Caco-2 (cell line): ENCODE data around the gene NFAM1. TPM values are rescaled to one million over a fixed set of nuclear protein-coding genes. Genes with fewer than 3 reads are reported as not detected.

Experiments used
- BruUV-seq: library from RNA; stranded (reverse); fragments of 400-500 nt; replicated peaks from 2 replicates; lab custom pipeline; 2021; lab: Mats Ljungman, UMichigan
- CTCF ChIA-PET: fragments of 300-600 bp; sonication (Branson Sonifier 250); formaldehyde crosslinking; loops from one replicate; lab custom pipeline; 2022; ENCODE audit warnings: antibody characterized with exemption; lab: Charles Lee
- POLR2A ChIA-PET: fragments of 300-600 bp; sonication (Branson Sonifier 250); formaldehyde crosslinking; loops from one replicate; lab custom pipeline; 2022; ENCODE audit warnings: antibody characterized with exemption; lab: Charles Lee
- DNase-seq, 2 experiments: peaks; one replicate each; pipeline versions ENCODE4 v3.0.0 to v3.0.0-alpha.2; 2020 to 2022
- H3K27me3 ChIP-seq: replicated peaks from 2 replicates; pipeline ENCODE4 v1.6.0; 2011; ENCODE audit warnings: low read length; ENCODE audit not compliant: control insufficient read depth, insufficient read depth
- H3K36me3 ChIP-seq: 2 replicates; pipeline ENCODE4 v1.5.1; 2011; ENCODE audit warnings: low read length; ENCODE audit not compliant: control insufficient read depth, insufficient read depth
- H3K4me1 ChIP-seq: fragments of 250-450 bp; sonication (Bioruptor Pico); 2 replicates; pipeline ENCODE4 v1.5.1; 2020; ENCODE audit warnings: mild to moderate bottlenecking
- H3K4me3 ChIP-seq: 2 replicates; pipeline ENCODE4 v1.5.1; 2011; ENCODE audit warnings: low read depth, mild to moderate bottlenecking, control low read depth, low read length
- H3K9me3 ChIP-seq: fragments of 250-450 bp; sonication (Bioruptor Pico); 2 replicates; pipeline ENCODE4 v1.5.1; 2020; ENCODE audit warnings: mild to moderate bottlenecking, moderate library complexity
- H3K27ac Mint-ChIP-seq: one replicate; pipeline ENCODE4 v1.8.0; 2022; ENCODE audit warnings: mixed read lengths; ENCODE audit not compliant: unreplicated experiment
- H3K27me3 Mint-ChIP-seq: one replicate; pipeline ENCODE4 v1.8.0; 2022; ENCODE audit warnings: mixed read lengths; ENCODE audit not compliant: insufficient read depth, unreplicated experiment
- H3K36me3 Mint-ChIP-seq: one replicate; pipeline ENCODE4 v1.8.0; 2022; ENCODE audit warnings: mild to moderate bottlenecking, mixed read lengths; ENCODE audit not compliant: insufficient read depth, unreplicated experiment
- H3K4me1 Mint-ChIP-seq: one replicate; pipeline ENCODE4 v1.8.0; 2022; ENCODE audit warnings: low read depth, mixed read lengths; ENCODE audit not compliant: unreplicated experiment
- H3K4me3 Mint-ChIP-seq: one replicate; pipeline ENCODE4 v1.8.0; 2022; ENCODE audit warnings: mild to moderate bottlenecking, moderate library complexity, mixed read lengths; ENCODE audit not compliant: unreplicated experiment
- H3K9me3 Mint-ChIP-seq: one replicate; pipeline ENCODE4 v1.8.0; 2022; ENCODE audit warnings: mixed read lengths; ENCODE audit not compliant: unreplicated experiment
- intact Hi-C: fragments of 100-400 bp; cut with micrococcal nuclease; formaldehyde crosslinking; loops from one replicate; pipeline ENCODE4 v1.10.0; 2022; ENCODE audit not compliant: unreplicated experiment
- total RNA-seq: library from RNA; stranded (reverse); gene quantifications from 2 replicates; pipeline ENCODE4 v1.2.3, GENCODE V29; 2022
- TF ChIP-seq, protein P1 (sequence below), 2 experiments: fragments of 200-600 bp in 1 of 2; IDR thresholded peaks; 1 replicate in 1 of 2; 2 replicates in 1 of 2; pipeline versions ENCODE4 v1.5.1 to v1.8.0; 2011 to 2022; ENCODE audit warnings: antibody characterized with exemption in 1 of 2, control low read depth in 1 of 2, inconsistent platforms in 1 of 2, low read depth in 1 of 2, low read length in 1 of 2, mild to moderate bottlenecking in 1 of 2, moderate library complexity in 1 of 2; ENCODE audit not compliant: insufficient read depth in 1 of 2, severe bottlenecking in 1 of 2, unreplicated experiment in 1 of 2

The NFAM1 gene
- total RNA-seq, 1 experiment from 2014 or later, result not detected

DNA sequence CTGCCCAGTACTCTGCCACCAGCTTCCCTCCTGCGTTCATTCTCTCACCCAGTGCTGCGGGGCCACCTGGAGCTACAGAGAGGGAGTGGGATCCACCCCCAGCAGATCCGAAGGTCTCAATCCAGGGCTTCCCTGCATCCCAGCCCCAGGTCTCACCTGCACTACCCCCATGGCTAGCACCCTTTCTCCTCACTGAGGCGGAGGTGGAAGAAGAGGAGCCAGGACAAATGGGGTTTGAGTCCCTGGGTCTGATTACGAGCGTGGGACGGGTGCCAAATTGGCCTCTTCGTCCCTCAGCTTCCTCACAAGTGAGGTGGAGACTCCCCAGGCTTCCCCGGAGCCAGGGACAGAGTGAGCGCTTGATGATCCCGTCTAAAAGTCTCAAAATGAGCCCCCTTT is 64.2 kb downstream of the NFAM1 start:
- Mint-ChIP-seq H3K4me3 (peak overlapping the region; percentile 97), H3K27ac (no peak overlapping the region), H3K27me3 (no peaks in the 10 kb centered on the region), H3K4me1 (peaks cover 15% of the 10 kb centered on the region), H3K9me3 (no peaks in the 10 kb centered on the region), H3K36me3 (no peaks in the 10 kb centered on the region)
- TF ChIP-seq, protein P1, sequence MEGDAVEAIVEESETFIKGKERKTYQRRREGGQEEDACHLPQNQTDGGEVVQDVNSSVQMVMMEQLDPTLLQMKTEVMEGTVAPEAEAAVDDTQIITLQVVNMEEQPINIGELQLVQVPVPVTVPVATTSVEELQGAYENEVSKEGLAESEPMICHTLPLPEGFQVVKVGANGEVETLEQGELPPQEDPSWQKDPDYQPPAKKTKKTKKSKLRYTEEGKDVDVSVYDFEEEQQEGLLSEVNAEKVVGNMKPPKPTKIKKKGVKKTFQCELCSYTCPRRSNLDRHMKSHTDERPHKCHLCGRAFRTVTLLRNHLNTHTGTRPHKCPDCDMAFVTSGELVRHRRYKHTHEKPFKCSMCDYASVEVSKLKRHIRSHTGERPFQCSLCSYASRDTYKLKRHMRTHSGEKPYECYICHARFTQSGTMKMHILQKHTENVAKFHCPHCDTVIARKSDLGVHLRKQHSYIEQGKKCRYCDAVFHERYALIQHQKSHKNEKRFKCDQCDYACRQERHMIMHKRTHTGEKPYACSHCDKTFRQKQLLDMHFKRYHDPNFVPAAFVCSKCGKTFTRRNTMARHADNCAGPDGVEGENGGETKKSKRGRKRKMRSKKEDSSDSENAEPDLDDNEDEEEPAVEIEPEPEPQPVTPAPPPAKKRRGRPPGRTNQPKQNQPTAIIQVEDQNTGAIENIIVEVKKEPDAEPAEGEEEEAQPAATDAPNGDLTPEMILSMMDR (IDR thresholded peaks at IDR 0.05; ENCODE audit: insufficient read depth in 1 of 2, low read depth in 1 of 2, low read length in 1 of 2, severe bottlenecking in 1 of 2, unreplicated experiment in 1 of 2), result no peak
- H3K4me1 ChIP-seq, result no peaks in the 10 kb centered on the region; the same call in 1 of the 2 replicates
- POLR2A ChIA-PET, result interaction anchor here (1.6 to 1.9 kb wide), 2 partner anchors 97 to 277 kb away, joined by 4 to 7 read pairs; partner anchors contain the start of gene TCF20
- H3K4me3 ChIP-seq, result peak overlapping the region; percentile 93
- H3K9me3 ChIP-seq, result no peaks in the 10 kb centered on the region
- intact Hi-C loops, result loop anchor here (5.0 kb wide), 1 partner anchor 69 kb away; no protein-coding TSS in a partner anchor
- no peaks in the 10 kb centered on the region for H3K27me3 ChIP-seq
- no TSS peak for BruUV-seq
- no peaks in the 10 kb centered on the region for H3K36me3 ChIP-seq
- DNase-seq, result no peak
- CTCF ChIA-PET, result interaction anchor here (0.5 kb wide), 1 partner anchor 69 kb away, joined by 4 read pairs; no protein-coding TSS in a partner anchor

DNA sequence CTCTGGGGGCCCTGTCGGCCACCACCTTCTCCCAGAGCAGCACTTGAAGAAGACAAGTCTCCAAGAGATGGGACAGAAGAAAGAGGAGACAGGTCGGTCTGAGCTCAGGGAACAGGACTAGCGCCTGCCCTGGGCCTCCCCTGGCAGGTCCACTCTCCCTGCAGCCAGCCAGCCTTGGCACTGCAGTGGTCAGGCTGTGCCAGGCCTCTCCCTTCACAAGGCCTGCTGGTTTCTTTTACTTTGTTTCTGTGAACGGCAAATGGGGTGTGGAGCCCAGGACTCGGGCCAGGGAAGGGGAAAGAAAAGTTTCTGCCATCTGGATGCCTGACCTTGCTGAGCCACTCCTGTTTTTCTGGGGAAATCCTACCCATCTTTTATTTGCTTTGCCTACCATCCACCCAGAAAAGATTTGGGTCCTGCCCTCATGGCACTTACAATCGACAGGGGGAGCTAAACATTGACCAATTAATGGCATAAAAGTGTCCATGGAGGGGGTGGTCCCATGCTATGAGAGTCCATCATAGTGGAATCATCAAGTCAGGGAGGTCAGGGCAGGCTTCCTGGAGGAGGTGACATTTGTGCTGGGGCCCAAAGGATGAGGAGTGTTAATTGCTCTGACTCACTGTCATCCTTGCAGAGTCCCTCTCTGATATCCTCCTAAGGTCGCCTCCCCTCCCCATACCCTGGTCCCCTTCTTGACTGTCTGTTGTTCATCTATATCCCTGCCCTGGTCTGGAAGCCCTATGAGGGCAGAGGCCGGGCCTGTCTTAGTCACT is 65.2 kb downstream of the NFAM1 start:
- H3K4me1 ChIP-seq, result no peaks in the 10 kb centered on the region; the same call in 1 of the 2 replicates
- POLR2A ChIA-PET, result no interaction called here
- H3K4me1 Mint-ChIP-seq, result peaks cover 15% of the 10 kb centered on the region

More for the DNA sequence above, 65.2 kb downstream of the NFAM1 start:
- Histone ChIP-seq H3K4me3 (no peak overlapping the region), H3K36me3 (no peaks in the 10 kb centered on the region), H3K9me3 (no peaks in the 10 kb centered on the region), H3K27me3 (no peaks in the 10 kb centered on the region)
- H3K36me3 Mint-ChIP-seq, result no peaks in the 10 kb centered on the region
- intact Hi-C loops, result loop anchor here (5.0 kb wide), 1 partner anchor 70 kb away; no protein-coding TSS in a partner anchor
- CTCF ChIA-PET, result no interaction called here
- no peak for DNase-seq
- no peak overlapping the region for H3K27ac Mint-ChIP-seq
- no peaks in the 10 kb centered on the region for H3K27me3 Mint-ChIP-seq
- H3K9me3 Mint-ChIP-seq, result no peaks in the 10 kb centered on the region
- TF ChIP-seq, protein P1 (IDR thresholded peaks at IDR 0.05; ENCODE audit: insufficient read depth in 1 of 2, low read depth in 1 of 2, low read length in 1 of 2, severe bottlenecking in 1 of 2, unreplicated experiment in 1 of 2), result no peak
- no TSS peak for BruUV-seq
- H3K4me3 Mint-ChIP-seq, result peak overlapping the region; percentile 97
